ENCODE measurements around the gene OR7G3. TPM values are rescaled to one million over a fixed set of nuclear protein-coding genes. Genes with fewer than 3 reads are reported as not detected.

The OR7G3 gene
- total and polyA plus RNA-seq, 2 donors (not counting 3 experiments of a cell fraction or from before 2014, with no cell fraction given): not detected

GRCh38 chr19:9086761-9087160, 40.0 kb downstream of the OR7G3 start, which contains the start of gene OR1M1:
Gene OR1M1, plus strand, starts transcription at chr19:9087061. Its CDS starts 6,184 bp downstream, at chr19:9093245.
- Histone ChIP-seq H3K79me2 (ENCODE audit: control insufficient read depth, insufficient read depth, low read length) (no peaks in the 10 kb centered on the region), H3K9ac (replicated peaks; ENCODE audit: extremely low read depth, insufficient read depth, low read length) (no peak within 1 kb of the TSS), H3K9me1 (replicated peaks; ENCODE audit: control insufficient read depth, extremely low read depth, insufficient read depth, low read length) (no peaks in the 10 kb centered on the region), H3K27me3 (ENCODE audit: control insufficient read depth in 2 of 2, insufficient read depth in 2 of 2, low read length in 2 of 2) (no peaks in the 10 kb centered on the region), H3K9me3 (replicated peaks; ENCODE audit: control insufficient read depth, insufficient read depth, low read length) (no peaks in the 10 kb centered on the region), H3K36me3 (ENCODE audit: control insufficient read depth in 2 of 2, extremely low read depth in 1 of 2, insufficient read depth in 2 of 2, low read length in 2 of 2) (no peaks in the 10 kb centered on the region), H3K4me3 (replicated peaks in 1 of 3; ENCODE audit: insufficient read depth in 1 of 3, low read depth in 1 of 3, low read length in 3 of 3) (no peak within 1 kb of the TSS), H3K4me2 (ENCODE audit: insufficient read depth, low read length) (no peak within 1 kb of the TSS), H2AFZ (ENCODE audit: low read depth, low read length) (no peak within 1 kb of the TSS), H3K4me1 (ENCODE audit: control insufficient read depth, extremely low read depth, insufficient read depth, low read length) (no peaks in the 10 kb centered on the region), H4K20me1 (replicated peaks; ENCODE audit: control insufficient read depth, extremely low read depth, insufficient read depth, low read length) (no peaks in the 10 kb centered on the region), H3K27ac (ENCODE audit: insufficient read depth, low read depth, low read length) (no peak within 1 kb of the TSS)
- no peak for DNase-seq (ENCODE audit: low read depth, low spot score)
- no TSS peak for BruUV-seq (replicated peaks)
- intact Hi-C loops (cut with micrococcal nuclease): no loop called here
- CTCF ChIA-PET: no interaction called here
- dilution Hi-C loops (cut with MboI; ENCODE audit: extremely low pct_ligation_motif_present, low sequenced_read_pairs): no loop called here
- POLR2A ChIA-PET: no interaction called here
- TF ChIP-seq POLR2A (IDR thresholded peaks at IDR 0.05; ENCODE audit: low read depth, low read length): no peak
- FAIRE-seq: no peak

GRCh38 chr19:9078651-9079050, 48.1 kb downstream of the OR7G3 start:
- POLR2A ChIA-PET: no interaction called here
- Histone ChIP-seq H3K27me3 (ENCODE audit: control insufficient read depth in 2 of 2, insufficient read depth in 2 of 2, low read length in 2 of 2) (no peaks in the 10 kb centered on the region), H3K4me2 (ENCODE audit: insufficient read depth, low read length) (no peak overlapping the region), H3K9me3 (replicated peaks; ENCODE audit: control insufficient read depth, insufficient read depth, low read length) (no peaks in the 10 kb centered on the region), H3K36me3 (ENCODE audit: control insufficient read depth in 2 of 2, extremely low read depth in 1 of 2, insufficient read depth in 2 of 2, low read length in 2 of 2) (no peaks in the 10 kb centered on the region), H3K27ac (ENCODE audit: insufficient read depth, low read depth, low read length) (no peak overlapping the region), H3K4me1 (ENCODE audit: control insufficient read depth, extremely low read depth, insufficient read depth, low read length) (peaks cover 5% of the 10 kb centered on the region), H3K9me1 (replicated peaks; ENCODE audit: control insufficient read depth, extremely low read depth, insufficient read depth, low read length) (no peaks in the 10 kb centered on the region), H4K20me1 (replicated peaks; ENCODE audit: control insufficient read depth, extremely low read depth, insufficient read depth, low read length) (no peaks in the 10 kb centered on the region), H3K4me3 (replicated peaks in 1 of 3; ENCODE audit: insufficient read depth in 1 of 3, low read depth in 1 of 3, low read length in 3 of 3) (no peak overlapping the region), H3K79me2 (ENCODE audit: control insufficient read depth, insufficient read depth, low read length) (no peaks in the 10 kb centered on the region), H2AFZ (ENCODE audit: low read depth, low read length) (no peak overlapping the region), H3K9ac (replicated peaks; ENCODE audit: extremely low read depth, insufficient read depth, low read length) (no peak overlapping the region)
- intact Hi-C loops (cut with micrococcal nuclease) (no loop called here), dilution Hi-C loops (cut with MboI; ENCODE audit: extremely low pct_ligation_motif_present, low sequenced_read_pairs) (no loop called here)
- FAIRE-seq (no peak), DNase-seq (ENCODE audit: low read depth, low spot score) (no peak)
- CTCF ChIA-PET: interaction anchor here (1.0 kb wide), 1 partner anchor 425 kb away, joined by 4 read pairs; no protein-coding TSS in a partner anchor
- no TSS peak for BruUV-seq (replicated peaks)
- no peak for TF ChIP-seq FOS (IDR thresholded peaks at IDR 0.05; ENCODE audit: borderline replicate concordance, insufficient read depth, low read length)
- no peak for TF ChIP-seq GATA2 (IDR thresholded peaks at IDR 0.05; ENCODE audit: insufficient read depth, insufficient read length, low read depth, low read length)
- TF ChIP-seq POLR2AphosphoS5 (IDR thresholded peaks at IDR 0.05; ENCODE audit: insufficient read depth, low read depth, low read length): no peak
- no peak for TF ChIP-seq MYC (IDR thresholded peaks at IDR 0.05; ENCODE audit: low read depth, low read length)
- no peak for TF ChIP-seq MAX (IDR thresholded peaks at IDR 0.05; ENCODE audit: insufficient read depth, insufficient read length)
- TF ChIP-seq EZH2 (IDR thresholded peaks at IDR 0.05; ENCODE audit: borderline replicate concordance, low read depth, low read length, severe bottlenecking): no peak
- TF ChIP-seq POLR2A (IDR thresholded peaks at IDR 0.05; ENCODE audit: low read depth, low read length): no peak
- TF ChIP-seq CTCF (IDR thresholded peaks at IDR 0.05; ENCODE audit: extremely low read depth in 1 of 2, insufficient read depth in 1 of 2, low read depth in 1 of 2, low read length in 2 of 2): no peak
- TF ChIP-seq JUN (IDR thresholded peaks at IDR 0.05; ENCODE audit: borderline replicate concordance, insufficient read depth, insufficient read length, low read depth): no peak

All from endothelial cell of umbilical vein (primary cell).